ENCODE measurements around the gene MINDY1. TPM values are rescaled to one million over a fixed set of nuclear protein-coding genes. Genes with fewer than 3 reads are reported as not detected.
A peak's percentile ranks its signal among the peaks of the same experiment; 100 is the strongest.

The MINDY1 gene
- total RNA-seq, 2 donors from 2014 or later = 10.9 to 22.6 TPM

DNA sequence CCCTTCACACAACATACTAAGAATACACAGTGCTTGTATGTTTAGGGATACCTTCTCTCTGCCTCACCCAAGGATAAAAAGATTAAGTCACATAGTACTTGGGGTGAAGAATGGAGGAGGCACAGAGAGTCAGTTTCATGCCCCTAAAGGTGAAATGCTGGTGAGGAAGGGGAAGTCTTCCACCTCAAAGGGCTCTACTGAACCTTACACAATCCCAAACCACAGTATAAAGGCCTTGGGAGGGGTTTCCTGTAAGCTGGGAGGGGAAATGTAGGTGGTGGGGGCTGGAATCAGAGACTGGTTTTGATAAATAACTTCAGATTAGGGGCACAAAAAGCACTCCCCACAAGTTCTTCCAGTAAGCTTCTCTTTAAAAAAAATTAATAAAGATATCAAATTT, 3.5 kb downstream of the MINDY1 start:
- H3K27me3 Mint-ChIP-seq = no peaks in the 10 kb centered on the region
- H3K36me3 Mint-ChIP-seq (ENCODE audit: low read depth) = peaks cover 20% of the 10 kb centered on the region
- peak overlapping the region; percentile 95 for H3K27ac Mint-ChIP-seq
- H3K4me3 Mint-ChIP-seq = peak overlapping the region; percentile 93
- no peaks in the 10 kb centered on the region for H3K9me3 Mint-ChIP-seq
- no peak for ATAC-seq (replicated peaks)
- peaks cover 22% of the 10 kb centered on the region for H3K4me1 Mint-ChIP-seq

DNA sequence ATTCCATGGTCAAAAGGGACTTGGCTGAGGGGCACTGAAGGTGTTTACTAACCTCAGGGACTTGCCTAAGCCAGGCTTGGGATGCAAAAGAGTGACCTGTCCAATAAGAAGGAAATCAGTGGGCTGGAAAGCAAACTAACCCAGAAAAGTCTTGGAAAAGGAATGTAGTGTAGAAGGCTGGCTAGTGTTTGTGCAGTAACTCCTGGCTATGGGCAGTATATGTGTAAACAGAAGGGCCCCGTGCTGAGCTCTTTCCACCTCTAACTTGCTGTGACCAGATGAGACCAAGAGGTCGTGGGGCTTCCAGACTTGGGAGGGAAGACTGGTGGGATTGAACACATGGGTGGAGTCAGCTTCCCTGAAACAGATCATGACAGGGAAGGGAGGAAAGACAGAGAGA, 4.1 kb downstream of the MINDY1 start:
- Mint-ChIP-seq H3K36me3 (ENCODE audit: low read depth) (peaks cover 19% of the 10 kb centered on the region), H3K4me1 (peaks cover 18% of the 10 kb centered on the region), H3K27ac (peak overlapping the region; percentile 95), H3K27me3 (no peaks in the 10 kb centered on the region), H3K9me3 (no peaks in the 10 kb centered on the region), H3K4me3 (peak overlapping the region; percentile 93)
- no peak for ATAC-seq (replicated peaks)

DNA sequence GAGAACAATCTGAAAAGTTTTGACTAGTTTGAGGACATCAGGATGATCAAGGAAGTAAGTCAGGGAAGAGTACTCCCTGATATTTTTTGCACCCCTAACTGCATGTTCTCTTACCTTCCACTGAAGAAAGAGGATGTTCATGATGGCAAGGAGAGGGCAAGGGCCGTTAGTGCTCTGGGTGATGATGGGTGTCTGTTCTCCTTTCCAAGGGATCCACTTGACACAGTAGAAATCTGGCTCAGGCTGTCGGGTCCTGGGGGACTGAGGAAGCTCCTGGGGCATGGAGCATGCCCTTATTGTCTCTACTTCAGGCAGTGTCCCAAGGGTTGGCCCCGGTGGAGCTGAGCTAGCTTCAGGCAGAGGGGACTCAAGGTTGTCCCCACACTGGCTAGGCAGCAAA, 4.7 kb downstream of the MINDY1 start:
- Mint-ChIP-seq H3K27ac (peak overlapping the region; percentile 95), H3K9me3 (no peaks in the 10 kb centered on the region), H3K36me3 (ENCODE audit: low read depth) (peaks cover 24% of the 10 kb centered on the region), H3K4me1 (peaks cover 14% of the 10 kb centered on the region), H3K27me3 (no peaks in the 10 kb centered on the region), H3K4me3 (peak overlapping the region; percentile 93)
- ATAC-seq (replicated peaks) = no peak

DNA sequence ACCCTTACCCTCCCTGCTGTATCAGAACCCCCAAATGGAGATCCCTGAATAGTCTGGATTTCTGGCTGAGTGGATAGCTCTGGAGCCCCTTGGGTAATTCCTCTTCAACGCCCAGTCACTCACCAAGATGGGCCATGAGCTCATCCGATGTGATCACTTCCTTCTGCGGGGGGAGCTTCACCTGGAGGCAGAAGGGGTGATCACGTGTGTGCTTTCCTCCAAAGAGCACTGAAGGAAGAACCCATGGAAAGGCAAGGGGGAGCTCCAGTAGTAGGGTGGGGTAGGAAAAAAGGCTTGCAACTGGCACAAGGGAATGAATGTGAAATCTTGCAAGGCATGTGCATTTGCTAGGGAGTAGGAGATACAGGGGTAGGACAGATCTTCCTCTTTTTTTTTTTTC, 5.1 kb downstream of the MINDY1 start:
- peak overlapping the region; percentile 93 for H3K4me3 Mint-ChIP-seq
- peaks cover 14% of the 10 kb centered on the region for H3K4me1 Mint-ChIP-seq
- ATAC-seq (replicated peaks) = no peak
- peaks cover 29% of the 10 kb centered on the region for H3K36me3 Mint-ChIP-seq (ENCODE audit: low read depth)
- no peaks in the 10 kb centered on the region for H3K9me3 Mint-ChIP-seq
- peak overlapping the region; percentile 95 for H3K27ac Mint-ChIP-seq
- no peaks in the 10 kb centered on the region for H3K27me3 Mint-ChIP-seq

DNA sequence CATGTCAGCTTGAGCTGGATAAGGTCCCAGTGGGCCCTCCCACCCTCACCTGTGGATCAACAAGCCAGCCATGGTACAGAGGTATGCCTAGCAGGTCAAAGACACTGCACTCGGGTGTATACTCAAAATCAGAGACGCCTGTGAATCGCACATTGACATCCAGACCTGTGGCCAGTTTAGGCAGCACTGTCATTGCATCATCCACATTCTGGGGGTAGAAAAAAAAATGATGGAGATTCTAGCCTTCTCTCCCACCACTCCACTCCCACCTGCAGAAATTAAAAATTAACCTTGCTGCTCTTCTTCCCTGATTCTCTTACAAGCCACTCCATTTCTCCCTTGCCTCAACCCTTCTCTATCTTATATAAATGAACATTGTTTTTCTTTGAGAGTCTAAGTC, 6.3 kb downstream of the MINDY1 start:
- Mint-ChIP-seq H3K36me3 (ENCODE audit: low read depth) (peaks cover 30% of the 10 kb centered on the region), H3K4me1 (peaks cover 14% of the 10 kb centered on the region), H3K27ac (peak overlapping the region; percentile 7), H3K9me3 (no peaks in the 10 kb centered on the region), H3K27me3 (no peaks in the 10 kb centered on the region), H3K4me3 (no peak overlapping the region)
- no peak for ATAC-seq (replicated peaks)

DNA sequence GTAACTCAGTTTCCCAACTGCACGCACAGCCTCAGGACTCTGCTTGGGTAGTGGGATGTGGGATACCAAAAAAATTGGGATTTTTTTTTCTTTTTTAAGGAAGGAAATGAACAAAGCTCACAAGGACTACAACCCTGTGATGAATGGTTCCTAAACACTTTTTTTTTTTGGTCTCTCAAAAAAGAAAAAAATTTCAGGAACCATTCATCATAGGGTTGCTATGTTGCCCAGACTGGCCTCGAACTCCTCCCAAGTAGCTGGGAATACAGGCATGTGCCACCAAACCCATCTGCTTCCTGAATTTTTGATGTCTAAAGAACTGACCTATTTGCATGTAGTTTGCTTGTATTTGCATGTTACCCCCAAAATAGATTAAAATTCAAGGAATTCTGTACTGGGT, 6.8 kb downstream of the MINDY1 start:
- Mint-ChIP-seq H3K9me3 (no peaks in the 10 kb centered on the region), H3K4me1 (peaks cover 14% of the 10 kb centered on the region), H3K27ac (no peak overlapping the region), H3K4me3 (no peak overlapping the region), H3K36me3 (ENCODE audit: low read depth) (peaks cover 30% of the 10 kb centered on the region), H3K27me3 (no peaks in the 10 kb centered on the region)
- no peak for ATAC-seq (replicated peaks)

DNA sequence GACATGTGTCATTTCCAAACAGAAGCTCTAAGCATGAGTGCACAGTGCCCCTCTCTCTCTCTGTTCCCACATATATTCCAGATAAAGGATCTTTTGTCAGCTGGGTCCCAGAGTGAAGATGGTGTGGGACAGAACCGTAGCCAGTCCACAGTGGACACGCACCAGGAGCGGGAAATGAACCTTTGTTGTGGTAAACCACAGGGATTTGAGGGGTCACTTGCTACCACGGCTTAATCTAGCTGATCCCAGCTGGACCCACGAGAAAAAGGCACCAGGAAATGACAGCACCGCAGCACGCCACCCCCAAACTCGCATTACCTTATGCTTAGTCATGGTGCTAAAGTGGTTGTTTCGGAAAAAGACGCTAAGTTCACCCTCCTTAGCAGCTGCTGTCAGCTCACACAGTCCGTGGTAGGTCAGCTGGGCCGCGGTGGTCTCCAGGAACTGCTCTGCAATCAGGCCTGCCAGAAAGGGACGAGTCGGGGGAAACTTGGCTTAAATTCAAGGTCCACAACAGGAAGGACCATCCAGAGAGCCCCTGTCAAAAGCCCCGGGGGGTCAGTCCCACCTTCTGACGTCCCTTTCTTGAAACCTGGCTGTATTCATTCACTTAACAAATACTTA, 7.5 kb downstream of the MINDY1 start:
- Mint-ChIP-seq H3K27me3 (no peaks in the 10 kb centered on the region), H3K4me1 (peaks cover 14% of the 10 kb centered on the region), H3K9me3 (no peaks in the 10 kb centered on the region), H3K4me3 (no peak overlapping the region), H3K27ac (no peak overlapping the region), H3K36me3 (ENCODE audit: low read depth) (peaks cover 30% of the 10 kb centered on the region)
- ATAC-seq (replicated peaks) = peak; percentile 78

DNA sequence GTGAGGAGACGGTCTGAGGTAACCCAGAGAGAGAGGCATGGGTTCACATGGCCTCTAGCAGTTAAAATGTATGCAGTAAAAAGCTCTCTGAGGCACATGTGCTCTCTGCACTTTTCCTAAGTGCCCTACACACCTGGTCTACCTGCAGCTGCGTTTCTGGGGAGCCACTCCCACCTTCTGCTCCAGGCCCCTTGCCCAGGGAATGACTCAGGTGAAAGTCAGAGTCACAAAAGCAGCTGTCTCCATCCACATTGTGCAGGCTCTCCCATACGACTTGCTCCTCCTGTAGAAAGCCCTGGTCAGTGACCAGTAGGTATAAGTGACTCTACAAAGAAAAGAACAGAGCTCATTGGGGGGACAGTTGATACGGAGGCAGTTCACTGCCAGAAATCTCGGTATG, 8.8 kb downstream of the MINDY1 start:
- Mint-ChIP-seq H3K4me3 (no peak overlapping the region), H3K36me3 (ENCODE audit: low read depth) (peaks cover 30% of the 10 kb centered on the region), H3K27me3 (no peaks in the 10 kb centered on the region), H3K27ac (no peak overlapping the region), H3K9me3 (no peaks in the 10 kb centered on the region), H3K4me1 (peaks cover 12% of the 10 kb centered on the region)
- no peak for ATAC-seq (replicated peaks)

DNA sequence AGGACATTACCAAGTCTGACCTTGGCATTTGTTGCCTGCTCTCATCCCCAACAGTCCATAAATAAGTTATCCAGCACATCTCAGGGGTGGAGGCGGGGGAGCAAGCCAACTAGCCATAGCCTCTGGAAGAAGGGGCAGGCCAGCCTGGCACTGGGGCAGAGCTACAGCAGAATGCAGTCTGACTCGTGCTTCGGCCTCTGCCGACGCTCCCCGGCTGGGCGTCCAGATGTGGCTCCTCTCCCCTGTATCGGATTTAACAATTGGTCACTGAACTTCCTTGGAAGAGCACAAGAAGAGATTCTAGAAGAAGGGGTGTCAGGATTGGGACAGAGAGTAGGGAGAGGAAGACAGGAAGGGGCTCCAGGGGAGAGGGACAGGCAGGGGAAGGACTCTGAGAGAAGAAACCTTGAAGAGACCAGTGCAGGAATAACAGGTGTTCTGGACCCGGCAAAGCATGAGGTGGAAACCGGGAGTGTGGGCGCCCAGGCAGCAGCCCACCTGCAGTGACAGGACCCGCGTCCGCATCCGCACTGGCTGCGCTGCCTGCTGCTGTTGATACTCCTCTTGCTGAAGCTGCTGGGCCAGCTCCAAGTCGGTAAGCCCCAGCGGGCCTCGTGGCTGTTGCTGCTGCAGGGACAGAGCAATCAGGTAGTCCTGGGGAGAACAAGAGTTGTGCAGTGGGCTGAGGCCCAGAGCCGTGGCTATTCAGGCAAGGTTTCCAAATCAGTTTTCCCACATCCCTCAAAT, 9.4 kb downstream of the MINDY1 start:
- ATAC-seq (replicated peaks) = no peak
- Mint-ChIP-seq H3K27ac (no peak overlapping the region), H3K4me3 (no peak overlapping the region), H3K9me3 (no peaks in the 10 kb centered on the region), H3K4me1 (peaks cover 6% of the 10 kb centered on the region), H3K36me3 (ENCODE audit: low read depth) (peaks cover 30% of the 10 kb centered on the region), H3K27me3 (no peaks in the 10 kb centered on the region)

DNA sequence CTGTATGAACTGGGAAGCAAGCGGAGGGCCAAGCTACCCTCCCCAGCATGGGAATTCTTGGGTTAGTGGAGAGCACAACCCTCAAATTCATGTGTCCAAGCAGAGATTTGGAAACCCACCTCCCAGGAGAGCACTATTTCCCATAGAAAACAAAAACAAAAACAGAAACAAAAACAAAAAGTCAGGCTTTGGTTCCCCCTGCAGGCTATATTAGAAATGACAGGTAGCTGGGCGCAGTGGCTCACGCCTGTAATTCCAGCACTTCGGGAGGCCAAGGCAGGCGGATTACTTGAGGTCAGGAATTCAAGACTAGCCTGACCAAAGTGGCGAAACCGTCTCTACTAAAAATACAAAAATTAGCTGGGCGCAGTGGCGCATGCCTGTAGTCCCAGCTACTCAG, 10.8 kb downstream of the MINDY1 start:
- peak; percentile 38 for ATAC-seq (replicated peaks)
- peak overlapping the region; percentile 32 for H3K27ac Mint-ChIP-seq
- no peak overlapping the region for H3K4me3 Mint-ChIP-seq
- no peaks in the 10 kb centered on the region for H3K27me3 Mint-ChIP-seq
- H3K4me1 Mint-ChIP-seq = no peaks in the 10 kb centered on the region
- peaks cover 19% of the 10 kb centered on the region for H3K36me3 Mint-ChIP-seq (ENCODE audit: low read depth)
- H3K9me3 Mint-ChIP-seq = no peaks in the 10 kb centered on the region

DNA sequence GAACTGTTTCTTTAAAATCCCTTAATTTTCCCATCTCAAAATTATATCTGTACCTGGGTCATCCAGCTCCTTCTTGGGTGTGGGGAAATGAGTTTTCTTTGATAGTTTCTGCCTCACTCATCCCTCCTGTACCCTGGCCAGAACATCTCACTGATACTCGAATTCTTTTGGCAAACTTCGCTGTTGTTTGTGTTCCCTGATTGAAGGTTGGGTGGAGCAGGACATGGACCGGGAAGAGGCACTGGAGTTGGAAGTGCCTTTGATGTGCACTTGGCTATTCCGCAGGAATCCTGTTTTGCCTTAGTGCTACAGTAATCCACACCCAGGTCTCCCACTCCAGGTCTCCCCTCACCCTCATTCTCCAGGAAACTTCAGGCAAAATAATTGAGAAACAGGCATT, 11.2 kb downstream of the MINDY1 start:
- no peak for ATAC-seq (replicated peaks)
- H3K27ac Mint-ChIP-seq = peak overlapping the region; percentile 32
- H3K4me3 Mint-ChIP-seq = no peak overlapping the region
- H3K27me3 Mint-ChIP-seq = no peaks in the 10 kb centered on the region
- peaks cover 14% of the 10 kb centered on the region for H3K36me3 Mint-ChIP-seq (ENCODE audit: low read depth)
- no peaks in the 10 kb centered on the region for H3K4me1 Mint-ChIP-seq
- H3K9me3 Mint-ChIP-seq = no peaks in the 10 kb centered on the region

DNA sequence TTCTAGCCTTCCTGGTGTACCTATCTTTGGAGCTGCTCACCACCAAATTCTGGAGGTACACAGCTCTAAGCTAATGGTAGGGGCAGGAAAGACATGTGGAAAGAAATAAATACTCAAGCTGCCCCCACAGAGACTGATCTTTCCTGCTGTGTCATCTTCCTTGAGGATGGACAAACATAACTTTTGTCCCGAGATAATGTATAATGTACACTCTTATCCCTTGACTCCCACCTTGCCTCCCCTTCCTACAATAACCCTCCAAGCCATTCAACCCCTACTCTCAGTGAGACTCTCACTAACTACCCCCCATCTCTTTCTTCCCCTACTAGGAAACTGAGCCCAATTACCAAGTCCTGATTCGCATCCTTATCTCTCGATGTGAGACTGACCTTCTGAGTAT, 12.5 kb downstream of the MINDY1 start:
- Mint-ChIP-seq H3K9me3 (no peaks in the 10 kb centered on the region), H3K27ac (no peak overlapping the region), H3K4me1 (no peaks in the 10 kb centered on the region), H3K36me3 (ENCODE audit: low read depth) (peaks cover 11% of the 10 kb centered on the region), H3K4me3 (no peak overlapping the region), H3K27me3 (no peaks in the 10 kb centered on the region)
- ATAC-seq (replicated peaks) = no peak

DNA sequence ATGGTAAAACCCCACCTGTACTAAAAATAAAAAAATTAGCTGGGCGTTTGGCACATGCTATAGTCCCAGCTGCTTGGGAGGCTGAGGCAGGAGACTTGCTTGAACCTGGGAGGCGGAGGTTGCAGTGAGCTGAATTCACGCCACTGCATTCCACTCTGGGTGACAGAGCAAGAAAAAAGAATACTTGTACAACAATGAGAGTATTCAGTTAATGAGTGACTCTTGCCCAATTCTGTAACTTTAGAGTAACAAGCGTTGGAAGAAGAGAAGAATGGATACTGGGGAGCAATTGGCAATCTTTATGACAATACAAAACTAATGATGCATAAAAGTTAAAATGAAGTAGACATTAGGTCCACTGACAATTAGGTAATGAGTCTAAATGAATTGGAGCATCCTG, 14.1 kb downstream of the MINDY1 start:
- no peaks in the 10 kb centered on the region for H3K9me3 Mint-ChIP-seq
- no peak overlapping the region for H3K4me3 Mint-ChIP-seq
- no peak overlapping the region for H3K27ac Mint-ChIP-seq
- peaks cover 11% of the 10 kb centered on the region for H3K36me3 Mint-ChIP-seq (ENCODE audit: low read depth)
- no peak for ATAC-seq (replicated peaks)
- no peaks in the 10 kb centered on the region for H3K27me3 Mint-ChIP-seq
- H3K4me1 Mint-ChIP-seq = no peaks in the 10 kb centered on the region

DNA sequence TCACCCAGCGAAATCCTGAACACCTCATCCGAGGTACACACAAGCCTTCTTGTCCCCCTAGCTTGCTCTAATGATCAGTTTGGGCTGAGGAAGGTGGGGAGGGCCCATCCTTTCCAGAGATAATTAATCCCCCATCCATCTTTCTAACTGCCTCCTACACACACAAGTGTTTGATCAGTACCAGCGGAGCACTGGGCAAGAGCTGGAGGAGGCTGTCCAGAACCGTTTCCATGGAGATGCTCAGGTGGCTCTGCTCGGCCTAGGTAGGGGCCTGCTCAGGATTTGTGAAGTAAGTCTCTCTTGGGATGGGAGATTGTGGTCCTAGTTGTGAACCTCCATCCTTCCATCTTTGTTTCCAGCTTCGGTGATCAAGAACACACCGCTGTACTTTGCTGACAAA, 18.8 kb downstream of the MINDY1 start:
- H3K27me3 Mint-ChIP-seq = no peaks in the 10 kb centered on the region
- H3K36me3 Mint-ChIP-seq (ENCODE audit: low read depth) = no peaks in the 10 kb centered on the region
- H3K27ac Mint-ChIP-seq = no peak overlapping the region
- ATAC-seq (replicated peaks) = no peak
- no peak overlapping the region for H3K4me3 Mint-ChIP-seq
- no peaks in the 10 kb centered on the region for H3K9me3 Mint-ChIP-seq
- no peaks in the 10 kb centered on the region for H3K4me1 Mint-ChIP-seq

DNA sequence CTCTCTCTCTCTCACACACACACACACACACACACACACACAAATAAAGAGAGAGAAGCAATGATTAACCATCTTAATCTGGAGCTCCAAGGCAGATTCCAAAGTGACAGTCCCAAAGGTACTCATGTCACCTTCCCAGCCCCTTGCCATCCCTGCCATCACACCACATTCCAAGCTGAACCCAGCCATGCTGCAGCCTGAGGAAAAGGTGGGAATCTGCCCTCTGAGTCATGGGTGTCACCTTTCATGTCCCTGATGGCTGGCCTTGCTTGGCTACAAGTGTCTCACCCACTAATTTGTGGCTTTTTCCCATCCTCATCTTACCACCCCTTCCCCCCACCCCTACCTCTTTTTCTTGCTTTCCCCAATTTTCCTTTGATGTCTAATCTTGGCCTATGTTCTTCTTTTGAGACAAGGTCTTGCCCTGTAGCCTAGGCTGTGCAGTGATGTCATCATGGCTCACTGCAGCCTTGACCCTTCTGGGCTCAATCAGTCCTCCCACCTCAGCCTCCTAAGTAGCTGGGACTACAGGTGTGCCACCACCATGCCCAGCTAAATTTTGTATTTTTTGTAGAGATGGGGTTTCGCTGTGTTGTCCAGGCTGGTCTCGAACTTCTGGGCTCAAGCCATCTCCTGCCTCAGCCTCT, 21.4 kb downstream of the MINDY1 start:
- no peaks in the 10 kb centered on the region for H3K36me3 Mint-ChIP-seq (ENCODE audit: low read depth)
- H3K27ac Mint-ChIP-seq = peak overlapping the region; percentile 3
- no peaks in the 10 kb centered on the region for H3K4me1 Mint-ChIP-seq
- no peak for ATAC-seq (replicated peaks)
- no peaks in the 10 kb centered on the region for H3K9me3 Mint-ChIP-seq
- no peaks in the 10 kb centered on the region for H3K27me3 Mint-ChIP-seq
- no peak overlapping the region for H3K4me3 Mint-ChIP-seq
